ENCODE measurements around the gene CHPF. TPM values are rescaled to one million over a fixed set of nuclear protein-coding genes. Genes with fewer than 3 reads are reported as not detected.

Gene CHPF
- total RNA-seq, 2 experiments from 2014 or later, result 24.1 to 33.0 TPM

DNA sequence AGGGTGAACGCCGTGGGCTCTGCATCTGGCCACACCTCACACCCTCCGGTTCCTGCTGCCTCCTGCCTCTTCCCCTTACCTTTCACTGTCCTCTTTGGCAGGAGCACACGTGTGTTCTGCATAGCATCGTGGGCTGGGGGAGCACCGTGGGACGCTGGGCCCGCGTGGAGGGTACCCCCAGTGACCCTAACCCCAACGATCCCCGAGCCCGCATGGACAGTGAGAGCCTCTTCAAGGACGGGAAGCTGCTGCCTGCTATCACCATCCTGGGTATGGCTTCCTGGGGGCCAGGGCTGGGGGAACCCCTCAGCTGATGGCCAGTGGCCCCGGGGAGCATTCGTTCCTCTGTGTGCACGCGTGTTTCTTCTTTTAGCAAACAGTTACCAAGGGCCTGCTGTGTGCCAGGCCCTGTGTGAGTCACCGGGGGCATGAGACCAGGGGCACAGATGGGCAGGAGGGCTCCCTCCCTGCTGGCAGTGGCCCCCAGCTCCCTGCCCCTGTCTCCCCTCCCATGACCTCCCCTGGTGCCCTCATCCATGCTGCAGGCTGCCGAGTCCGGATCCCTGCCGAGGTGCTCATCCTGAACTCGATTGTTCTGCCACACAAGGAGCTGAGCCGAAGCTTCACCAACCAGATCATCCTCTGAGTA is 37.3 kb downstream of the CHPF start:
- no peak overlapping the region for H3K4me2 ChIP-seq (ENCODE audit: low read length)
- ChIA-PET POLR2A (interaction anchor here (1.0 kb wide), 1 partner anchor 8 kb away, joined by 3 read pairs; the partner anchor contains the start of gene GMPPA), CTCF (ENCODE audit: unreplicated experiment) (no interaction called here)
- H3K9me3 ChIP-seq (ENCODE audit: low read length), result no peaks in the 10 kb centered on the region
- no peaks in the 10 kb centered on the region for H3K79me2 ChIP-seq (ENCODE audit: insufficient read depth, low read depth, low read length)
- H3K4me3 ChIP-seq (ENCODE audit: low read depth, low read length, poor library complexity, severe bottlenecking), result no peak overlapping the region
- H3K27ac ChIP-seq (ENCODE audit: low read depth, low read length, poor library complexity, severe bottlenecking), result no peak overlapping the region
- H3K36me3 ChIP-seq (ENCODE audit: insufficient read depth, low read length), result no peaks in the 10 kb centered on the region
- H4K20me1 ChIP-seq (ENCODE audit: insufficient read depth, low read length), result no peaks in the 10 kb centered on the region
- no peaks in the 10 kb centered on the region for H3K9me2 ChIP-seq (ENCODE audit: insufficient read depth, low read length)
- peaks cover 10% of the 10 kb centered on the region for H3K4me1 ChIP-seq (ENCODE audit: insufficient read depth, low read length, poor library complexity, severe bottlenecking)
- no peak for TF ChIP-seq EZH2phosphoT487 (IDR thresholded peaks at IDR 0.05; ENCODE audit: borderline replicate concordance, low read depth, low read length)
- TF ChIP-seq, protein P1, sequence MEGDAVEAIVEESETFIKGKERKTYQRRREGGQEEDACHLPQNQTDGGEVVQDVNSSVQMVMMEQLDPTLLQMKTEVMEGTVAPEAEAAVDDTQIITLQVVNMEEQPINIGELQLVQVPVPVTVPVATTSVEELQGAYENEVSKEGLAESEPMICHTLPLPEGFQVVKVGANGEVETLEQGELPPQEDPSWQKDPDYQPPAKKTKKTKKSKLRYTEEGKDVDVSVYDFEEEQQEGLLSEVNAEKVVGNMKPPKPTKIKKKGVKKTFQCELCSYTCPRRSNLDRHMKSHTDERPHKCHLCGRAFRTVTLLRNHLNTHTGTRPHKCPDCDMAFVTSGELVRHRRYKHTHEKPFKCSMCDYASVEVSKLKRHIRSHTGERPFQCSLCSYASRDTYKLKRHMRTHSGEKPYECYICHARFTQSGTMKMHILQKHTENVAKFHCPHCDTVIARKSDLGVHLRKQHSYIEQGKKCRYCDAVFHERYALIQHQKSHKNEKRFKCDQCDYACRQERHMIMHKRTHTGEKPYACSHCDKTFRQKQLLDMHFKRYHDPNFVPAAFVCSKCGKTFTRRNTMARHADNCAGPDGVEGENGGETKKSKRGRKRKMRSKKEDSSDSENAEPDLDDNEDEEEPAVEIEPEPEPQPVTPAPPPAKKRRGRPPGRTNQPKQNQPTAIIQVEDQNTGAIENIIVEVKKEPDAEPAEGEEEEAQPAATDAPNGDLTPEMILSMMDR (conservative IDR thresholded peaks at IDR 0.05; ENCODE audit: low read length), result no peak
- H2AFZ ChIP-seq (ENCODE audit: low read length), result no peak overlapping the region
- no peak for DNase-seq (ENCODE audit: low spot score)
- BruUV-seq (replicated peaks), result no TSS peak
- intact Hi-C loops (cut with micrococcal nuclease; ENCODE audit: unreplicated experiment), result no loop called here

DNA sequence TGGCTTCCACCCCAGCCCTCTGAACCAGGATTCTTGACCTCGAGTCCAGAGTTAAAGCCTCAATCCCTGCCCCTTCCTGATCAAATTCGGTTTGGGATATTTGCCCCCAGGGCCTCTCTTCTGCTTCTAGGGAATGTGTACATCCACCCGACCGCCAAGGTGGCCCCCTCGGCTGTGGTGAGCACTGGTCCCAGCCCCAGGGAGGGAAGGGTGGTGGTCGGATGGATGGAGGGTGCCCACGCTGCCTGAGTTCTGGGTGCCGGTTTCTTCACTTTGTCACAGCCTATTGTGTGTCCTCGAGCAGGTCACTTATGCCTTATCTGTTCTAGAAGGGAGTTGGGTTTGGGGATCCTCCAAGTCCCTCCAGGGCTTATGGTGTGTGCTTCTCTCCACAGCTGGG is 38.0 kb downstream of the CHPF start:
- no peaks in the 10 kb centered on the region for H3K9me2 ChIP-seq (ENCODE audit: insufficient read depth, low read length)
- ChIA-PET POLR2A (no interaction called here), CTCF (ENCODE audit: unreplicated experiment) (no interaction called here)
- intact Hi-C loops (cut with micrococcal nuclease; ENCODE audit: unreplicated experiment), result no loop called here
- H3K36me3 ChIP-seq (ENCODE audit: insufficient read depth, low read length), result no peaks in the 10 kb centered on the region
- no peak overlapping the region for H2AFZ ChIP-seq (ENCODE audit: low read length)
- no peaks in the 10 kb centered on the region for H4K20me1 ChIP-seq (ENCODE audit: insufficient read depth, low read length)
- DNase-seq (ENCODE audit: low spot score), result no peak
- no peak overlapping the region for H3K4me2 ChIP-seq (ENCODE audit: low read length)
- no TSS peak for BruUV-seq (replicated peaks)
- no peak overlapping the region for H3K27ac ChIP-seq (ENCODE audit: low read depth, low read length, poor library complexity, severe bottlenecking)
- peaks cover 10% of the 10 kb centered on the region for H3K4me1 ChIP-seq (ENCODE audit: insufficient read depth, low read length, poor library complexity, severe bottlenecking)
- no peaks in the 10 kb centered on the region for H3K9me3 ChIP-seq (ENCODE audit: low read length)
- H3K79me2 ChIP-seq (ENCODE audit: insufficient read depth, low read depth, low read length), result no peaks in the 10 kb centered on the region
- no peak overlapping the region for H3K4me3 ChIP-seq (ENCODE audit: low read depth, low read length, poor library complexity, severe bottlenecking)
- TF ChIP-seq EZH2phosphoT487 (IDR thresholded peaks at IDR 0.05; ENCODE audit: borderline replicate concordance, low read depth, low read length), result no peak
- TF ChIP-seq, protein P1 (conservative IDR thresholded peaks at IDR 0.05; ENCODE audit: low read length), result no peak

DNA sequence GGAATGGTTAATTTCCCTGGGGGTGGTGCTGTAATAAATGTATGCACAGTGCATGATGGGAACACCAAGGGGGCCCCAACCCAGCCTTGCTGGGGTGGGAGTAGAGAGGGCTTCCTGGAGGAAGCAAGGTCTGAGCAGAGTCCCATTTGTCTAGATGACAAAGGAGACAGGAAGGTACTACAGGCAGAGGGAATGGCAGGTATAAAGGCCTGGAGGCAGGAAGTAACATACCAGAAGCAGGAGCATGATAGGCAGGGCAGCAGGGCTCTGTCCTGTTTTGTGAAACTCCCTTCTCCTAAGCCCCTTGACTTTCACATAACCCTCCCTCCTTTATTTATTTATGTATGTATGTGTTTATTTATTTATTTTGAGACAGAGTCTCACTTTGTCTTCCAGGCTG is 41.0 kb downstream of the CHPF start:
- Histone ChIP-seq H3K4me3 (ENCODE audit: low read depth, low read length, poor library complexity, severe bottlenecking) (no peak overlapping the region), H3K27ac (ENCODE audit: low read depth, low read length, poor library complexity, severe bottlenecking) (no peak overlapping the region), H2AFZ (ENCODE audit: low read length) (no peak overlapping the region), H4K20me1 (ENCODE audit: insufficient read depth, low read length) (no peaks in the 10 kb centered on the region), H3K4me2 (ENCODE audit: low read length) (no peak overlapping the region), H3K36me3 (ENCODE audit: insufficient read depth, low read length) (no peaks in the 10 kb centered on the region), H3K4me1 (ENCODE audit: insufficient read depth, low read length, poor library complexity, severe bottlenecking) (peaks cover 13% of the 10 kb centered on the region), H3K9me3 (ENCODE audit: low read length) (no peaks in the 10 kb centered on the region), H3K9me2 (ENCODE audit: insufficient read depth, low read length) (no peaks in the 10 kb centered on the region), H3K79me2 (ENCODE audit: insufficient read depth, low read depth, low read length) (no peaks in the 10 kb centered on the region)
- intact Hi-C loops (cut with micrococcal nuclease; ENCODE audit: unreplicated experiment), result no loop called here
- ChIA-PET CTCF (ENCODE audit: unreplicated experiment) (no interaction called here), POLR2A (no interaction called here)
- no peak for TF ChIP-seq EZH2phosphoT487 (IDR thresholded peaks at IDR 0.05; ENCODE audit: borderline replicate concordance, low read depth, low read length)
- TF ChIP-seq, protein P1 (conservative IDR thresholded peaks at IDR 0.05; ENCODE audit: low read length), result no peak
- no TSS peak for BruUV-seq (replicated peaks)
- DNase-seq (ENCODE audit: low spot score), result no peak

Measured in OCI-LY7 (cell line).